Mesenchymal stem cell (in vitro differentiated cells and primary cell): ENCODE measurements around the gene TMEFF2.

Source experiments
- DNase-seq: peaks from one replicate; pipeline ENCODE4 v3.0.0-alpha.2; 2013
- H2AFZ ChIP-seq: one replicate; pipeline ENCODE4 v1.6.1; 2013; ENCODE audit warnings: low read depth, mild to moderate bottlenecking, control low read depth, inconsistent platforms, low read length, moderate library complexity
- H2AK5ac ChIP-seq: 2 replicates; pipeline ENCODE4 v1.6.1; 2013; ENCODE audit warnings: low read length, moderate library complexity, mild to moderate bottlenecking, inconsistent platforms; ENCODE audit not compliant: severe bottlenecking
- H2BK120ac ChIP-seq: one replicate; pipeline ENCODE4 v1.6.1; 2013; ENCODE audit warnings: low read depth, mild to moderate bottlenecking, inconsistent platforms, low read length, moderate library complexity
- H2BK12ac ChIP-seq, 2 experiments: one replicate each; pipeline ENCODE4 v1.6.1; 2013; ENCODE audit warnings: inconsistent platforms in 2 of 2, low read length in 2 of 2, mild to moderate bottlenecking in 2 of 2, moderate library complexity in 2 of 2, control low read depth in 1 of 2
- H2BK15ac ChIP-seq: one replicate; pipeline ENCODE4 v1.6.1; 2013; ENCODE audit warnings: mild to moderate bottlenecking, low read depth, inconsistent platforms; ENCODE audit not compliant: poor library complexity, severe bottlenecking
- H2BK5ac ChIP-seq: 2 replicates; pipeline ENCODE4 v1.6.1; 2013; ENCODE audit warnings: low read depth, mild to moderate bottlenecking, low read length, control low read depth, inconsistent platforms; ENCODE audit not compliant: poor library complexity, severe bottlenecking
- H3K14ac ChIP-seq, 2 experiments: one replicate each; pipeline ENCODE4 v1.6.1; 2013; ENCODE audit warnings: inconsistent platforms in 2 of 2, low read length in 2 of 2, control low read depth in 1 of 2, mild to moderate bottlenecking in 1 of 2, moderate library complexity in 1 of 2
- H3K18ac ChIP-seq, 2 experiments: one replicate each; pipeline ENCODE4 v1.6.1; 2013; ENCODE audit warnings: inconsistent platforms in 2 of 2, low read length in 2 of 2, control low read depth in 1 of 2, low read depth in 1 of 2, mild to moderate bottlenecking in 1 of 2
- H3K23ac ChIP-seq, 2 experiments: one replicate each; pipeline ENCODE4 v1.6.1; 2013; ENCODE audit warnings: inconsistent platforms in 2 of 2, low read length in 2 of 2, mild to moderate bottlenecking in 2 of 2, moderate library complexity in 2 of 2, control low read depth in 1 of 2
- H3K27ac ChIP-seq: 2 replicates; pipeline ENCODE4 v1.5.1; 2013; ENCODE audit warnings: mild to moderate bottlenecking, moderate library complexity, low read length, control low read depth, inconsistent platforms; ENCODE audit not compliant: poor library complexity, severe bottlenecking
- H3K27me3 ChIP-seq, 2 experiments: 2 replicates each; pipeline versions ENCODE4 v1.6.1 to v1.7.0; 2013; ENCODE audit warnings: low read length in 2 of 2, mild to moderate bottlenecking in 2 of 2, moderate library complexity in 2 of 2, control low read depth in 1 of 2, inconsistent platforms in 1 of 2; ENCODE audit not compliant: control insufficient read depth in 1 of 2, insufficient read depth in 1 of 2
- H3K36me3 ChIP-seq, 2 experiments: 2 replicates each; pipeline versions ENCODE4 v1.6.1 to v1.7.0; 2013; ENCODE audit warnings: low read length in 2 of 2, control low read depth in 1 of 2, inconsistent platforms in 1 of 2, low read depth in 1 of 2, mild to moderate bottlenecking in 1 of 2; ENCODE audit not compliant: insufficient read depth in 2 of 2, control insufficient read depth in 1 of 2
- H3K4ac ChIP-seq, 2 experiments: one replicate each; pipeline ENCODE4 v1.6.1; 2013; ENCODE audit warnings: inconsistent platforms in 2 of 2, low read length in 2 of 2, mild to moderate bottlenecking in 2 of 2, moderate library complexity in 2 of 2, control low read depth in 1 of 2, low read depth in 1 of 2
- H3K4me1 ChIP-seq: 2 replicates; pipeline ENCODE4 v1.6.1; 2013; ENCODE audit warnings: low read depth, low read length, control low read depth; ENCODE audit not compliant: control insufficient read depth, insufficient read depth
- H3K4me2 ChIP-seq: 2 replicates; pipeline ENCODE4 v1.6.1; 2013; ENCODE audit warnings: low read length, mild to moderate bottlenecking, inconsistent platforms; ENCODE audit not compliant: poor library complexity, severe bottlenecking
- H3K4me3 ChIP-seq, 2 experiments: 2 replicates each; pipeline versions ENCODE4 v1.5.1 to v1.7.0; 2013; ENCODE audit warnings: low read length in 2 of 2, mild to moderate bottlenecking in 2 of 2, control low read depth in 1 of 2, low read depth in 1 of 2; ENCODE audit not compliant: insufficient read depth in 1 of 2
- H3K79me1 ChIP-seq: replicated peaks from 2 replicates; pipeline ENCODE4 v1.6.1; 2013; ENCODE audit warnings: mild to moderate bottlenecking, control low read depth, low read length, inconsistent platforms; ENCODE audit not compliant: poor library complexity, severe bottlenecking
- H3K9ac ChIP-seq: 2 replicates; pipeline ENCODE4 v1.7.0; 2013; ENCODE audit warnings: mild to moderate bottlenecking, low read length, moderate library complexity
- H3K9me3 ChIP-seq: 2 replicates; pipeline ENCODE4 v1.7.0; 2013; ENCODE audit warnings: mild to moderate bottlenecking, low read length; ENCODE audit not compliant: control insufficient read depth
- H4K8ac ChIP-seq: one replicate; pipeline ENCODE4 v1.6.1; 2013; ENCODE audit warnings: inconsistent platforms, mild to moderate bottlenecking, low read length, moderate library complexity
- H4K91ac ChIP-seq: one replicate; pipeline ENCODE4 v1.6.1; 2013; ENCODE audit warnings: mild to moderate bottlenecking, low read length, inconsistent platforms
- WGBS: methylation state at CpG from one replicate; pipeline ENCODE4 v1.1.7; 2013; ENCODE audit warnings: mixed read lengths; 5-methylcytosine and 5-hydroxymethylcytosine counted together

Gene TMEFF2

GRCh38 chr2:191920502-191920901 is 274.2 kb downstream of the TMEFF2 start:
- Histone ChIP-seq H3K4ac (no peak overlapping the region), H4K91ac (no peak overlapping the region), H2AK5ac (no peak overlapping the region), H3K4me3 (no peak overlapping the region), H2BK15ac (no peak overlapping the region), H4K8ac (no peak overlapping the region), H3K36me3 (peaks cover 0 to 3% of the 10 kb centered on the region in 2 experiments), H3K4me2 (no peak overlapping the region), H3K27ac (no peak overlapping the region), H3K27me3 (no peaks in the 10 kb centered on the region), H2BK12ac (no peak overlapping the region), H3K9me3 (no peaks in the 10 kb centered on the region), H2BK5ac (no peak overlapping the region), H2BK120ac (no peak overlapping the region), H3K79me1 (no peaks in the 10 kb centered on the region), H3K18ac (no peak overlapping the region), H3K4me1 (peaks cover 2% of the 10 kb centered on the region), H3K23ac (no peak overlapping the region), H3K9ac (no peak overlapping the region), H3K14ac (no peak overlapping the region), H2AFZ (no peak overlapping the region)
- no peak for DNase-seq
- WGBS: 100% methylated on average over 1 of the region's 2 CpGs

- H2BK12ac ChIP-seq: no peak overlapping the region
- H3K79me1 ChIP-seq: no peaks in the 10 kb centered on the region
- H3K4me1 ChIP-seq: no peaks in the 10 kb centered on the region
- H3K4me2 ChIP-seq: no peak overlapping the region
- no peak overlapping the region for H3K18ac ChIP-seq
- no peak overlapping the region for H2BK5ac ChIP-seq
- H2AFZ ChIP-seq: no peak overlapping the region
- H2AK5ac ChIP-seq: peak overlapping the region; percentile 17
- WGBS: 86% methylated on average over 9 of the region's 9 CpGs
- H4K8ac ChIP-seq: no peak overlapping the region
- no peak for DNase-seq
- H3K27me3 ChIP-seq: no peaks in the 10 kb centered on the region
- no peak overlapping the region for H3K4ac ChIP-seq
- H3K14ac ChIP-seq: no peak overlapping the region
- H2BK120ac ChIP-seq: no peak overlapping the region
- no peak overlapping the region for H2BK15ac ChIP-seq
- H3K36me3 ChIP-seq: peaks cover 0 to 3% of the 10 kb centered on the region in 2 experiments
- no peak overlapping the region for H4K91ac ChIP-seq
- no peak overlapping the region for H3K27ac ChIP-seq
- H3K9ac ChIP-seq: peak overlapping the region; percentile 36
- no peak overlapping the region for H3K23ac ChIP-seq
- no peaks in the 10 kb centered on the region for H3K9me3 ChIP-seq
- no peak overlapping the region for H3K4me3 ChIP-seq
Observed at GRCh38 chr2:191917967-191918651, 276.6 kb downstream of the TMEFF2 start.

GRCh38 chr2:191917430-191917881 is 277.3 kb downstream of the TMEFF2 start:
- Histone ChIP-seq H3K14ac (no peak overlapping the region), H2AFZ (no peak overlapping the region), H3K4ac (no peak overlapping the region), H3K79me1 (no peaks in the 10 kb centered on the region), H4K8ac (no peak overlapping the region), H3K23ac (no peak overlapping the region), H2AK5ac (no peak overlapping the region), H2BK120ac (no peak overlapping the region), H2BK5ac (no peak overlapping the region), H3K4me2 (no peak overlapping the region), H2BK12ac (no peak overlapping the region), H3K27me3 (no peaks in the 10 kb centered on the region), H3K27ac (no peak overlapping the region), H4K91ac (no peak overlapping the region), H3K18ac (no peak overlapping the region), H3K4me1 (no peaks in the 10 kb centered on the region), H2BK15ac (no peak overlapping the region), H3K9me3 (no peaks in the 10 kb centered on the region), H3K9ac (peak overlapping the region; percentile 36), H3K4me3 (peak overlapping the region in 1 of 2 experiments; percentile 46), H3K36me3 (peaks cover 0 to 3% of the 10 kb centered on the region in 2 experiments)
- no peak for DNase-seq
- 94% methylated on average over 2 of the region's 2 CpGs for whole genome bisulfite sequencing

GRCh38 chr2:191916826-191917225 is 277.9 kb downstream of the TMEFF2 start:
- Histone ChIP-seq H3K79me1 (no peaks in the 10 kb centered on the region), H2BK5ac (no peak overlapping the region), H3K4me3 (peak overlapping the region in 1 of 2 experiments; percentile 46), H3K18ac (no peak overlapping the region), H2AK5ac (no peak overlapping the region), H2BK15ac (no peak overlapping the region), H3K27me3 (no peaks in the 10 kb centered on the region), H3K14ac (no peak overlapping the region), H3K27ac (no peak overlapping the region), H2AFZ (no peak overlapping the region), H2BK12ac (no peak overlapping the region), H3K23ac (no peak overlapping the region), H2BK120ac (no peak overlapping the region), H3K4me2 (no peak overlapping the region), H4K8ac (no peak overlapping the region), H3K9me3 (no peaks in the 10 kb centered on the region), H3K4me1 (no peaks in the 10 kb centered on the region), H4K91ac (no peak overlapping the region), H3K36me3 (peaks cover 0 to 3% of the 10 kb centered on the region in 2 experiments), H3K4ac (no peak overlapping the region), H3K9ac (peak overlapping the region; percentile 36)
- DNase-seq: no peak
- 98% methylated on average over 1 of the region's 1 CpG for WGBS
